ENCODE results near the gene RMI2.

Gene RMI2

DNA sequence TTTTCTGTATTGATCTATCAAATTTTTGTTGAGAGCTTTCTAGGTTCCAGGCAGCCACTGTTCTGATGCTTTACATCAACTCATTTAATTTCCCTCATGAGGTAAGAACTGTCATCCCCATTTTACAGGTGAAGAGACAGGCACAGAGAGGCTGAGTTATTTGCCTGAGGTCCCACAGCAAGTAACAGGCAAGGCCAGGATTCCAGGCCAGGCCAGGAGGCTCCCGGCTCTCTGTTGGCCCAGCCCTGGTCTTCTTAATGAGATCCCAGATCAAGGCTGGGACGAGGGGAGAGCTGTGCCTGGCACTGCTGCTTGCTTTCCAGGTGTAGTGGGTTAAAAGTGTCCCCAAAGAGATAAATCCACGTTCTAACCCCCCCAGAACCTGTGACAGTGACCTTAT is 22.4 kb upstream of the RMI2 start:
- TF ChIP-seq CSDC2 (CRISPR knock-in tag; IDR thresholded peaks at IDR 0.05) (no peak), ZNF70 (CRISPR knock-in tag; IDR thresholded peaks at IDR 0.05) (no peak), PPARA (CRISPR knock-in tag; IDR thresholded peaks at IDR 0.05; ENCODE audit: borderline replicate concordance) (no peak), ZNF8 (CRISPR knock-in tag; IDR thresholded peaks at IDR 0.05) (no peak), BACH2 (CRISPR knock-in tag; IDR thresholded peaks at IDR 0.05; ENCODE audit: borderline replicate concordance) (no peak)
- ATAC-seq: no peak

DNA sequence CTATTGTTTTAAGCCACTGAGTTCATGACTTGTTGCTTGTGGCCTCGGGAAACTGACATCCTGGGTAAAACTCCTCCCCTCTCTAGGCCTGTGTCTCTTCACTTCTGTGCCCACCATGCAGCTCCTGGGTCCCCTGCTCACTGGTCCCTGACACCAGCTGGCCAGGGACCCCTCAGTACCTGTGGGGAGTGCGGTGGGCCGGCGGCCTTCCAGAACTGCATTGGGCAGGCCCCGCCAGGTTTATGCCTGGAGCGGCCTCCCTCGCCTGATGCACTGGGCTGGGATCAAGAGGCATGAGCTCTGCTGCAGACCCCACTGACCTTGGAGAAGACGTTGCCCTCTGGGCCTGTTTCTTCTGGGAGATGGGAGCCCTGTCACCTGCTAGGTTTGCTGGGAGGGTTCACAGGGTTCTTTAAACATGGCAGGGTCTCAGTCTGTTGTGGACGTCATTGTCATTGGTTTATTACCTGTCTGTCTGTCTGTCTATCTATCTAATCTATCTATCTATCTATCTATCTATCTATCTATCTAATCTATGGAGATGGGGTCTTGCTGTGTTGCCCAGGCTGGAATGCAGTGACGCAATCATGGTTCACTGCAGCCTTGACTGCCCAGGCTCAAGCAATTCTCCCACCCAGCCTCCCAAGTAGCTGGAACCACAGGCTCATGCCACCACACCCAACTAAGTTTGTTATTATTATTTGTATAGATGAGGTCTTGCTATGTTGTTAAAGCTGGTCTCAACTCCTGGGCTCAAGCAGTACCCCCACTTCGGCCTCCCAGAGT is 21.5 kb upstream of the RMI2 start:
- ATAC-seq: no peak
- TF ChIP-seq, protein P1, sequence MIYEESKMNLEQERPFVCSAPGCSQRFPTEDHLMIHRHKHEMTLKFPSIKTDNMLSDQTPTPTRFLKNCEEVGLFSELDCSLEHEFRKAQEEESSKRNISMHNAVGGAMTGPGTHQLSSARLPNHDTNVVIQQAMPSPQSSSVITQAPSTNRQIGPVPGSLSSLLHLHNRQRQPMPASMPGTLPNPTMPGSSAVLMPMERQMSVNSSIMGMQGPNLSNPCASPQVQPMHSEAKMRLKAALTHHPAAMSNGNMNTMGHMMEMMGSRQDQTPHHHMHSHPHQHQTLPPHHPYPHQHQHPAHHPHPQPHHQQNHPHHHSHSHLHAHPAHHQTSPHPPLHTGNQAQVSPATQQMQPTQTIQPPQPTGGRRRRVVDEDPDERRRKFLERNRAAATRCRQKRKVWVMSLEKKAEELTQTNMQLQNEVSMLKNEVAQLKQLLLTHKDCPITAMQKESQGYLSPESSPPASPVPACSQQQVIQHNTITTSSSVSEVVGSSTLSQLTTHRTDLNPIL (CRISPR knock-in tag; IDR thresholded peaks at IDR 0.05; ENCODE audit: low read depth): no peak
- TF ChIP-seq TCF4 (CRISPR knock-in tag; IDR thresholded peaks at IDR 0.05; ENCODE audit: borderline replicate concordance) (no peak), RARB (CRISPR knock-in tag; IDR thresholded peaks at IDR 0.05) (no peak), SNAI2 (CRISPR knock-in tag; IDR thresholded peaks at IDR 0.05) (no peak), BACH2 (CRISPR knock-in tag; IDR thresholded peaks at IDR 0.05; ENCODE audit: borderline replicate concordance) (no peak), ZNF565 (CRISPR knock-in tag; conservative IDR thresholded peaks at IDR 0.05; ENCODE audit: low read depth) (no peak), ZFP3 (CRISPR knock-in tag; IDR thresholded peaks at IDR 0.05) (no peak), CSDC2 (CRISPR knock-in tag; IDR thresholded peaks at IDR 0.05) (no peak), ZNF70 (CRISPR knock-in tag; IDR thresholded peaks at IDR 0.05) (no peak)
- TF ChIP-seq, protein P2, sequence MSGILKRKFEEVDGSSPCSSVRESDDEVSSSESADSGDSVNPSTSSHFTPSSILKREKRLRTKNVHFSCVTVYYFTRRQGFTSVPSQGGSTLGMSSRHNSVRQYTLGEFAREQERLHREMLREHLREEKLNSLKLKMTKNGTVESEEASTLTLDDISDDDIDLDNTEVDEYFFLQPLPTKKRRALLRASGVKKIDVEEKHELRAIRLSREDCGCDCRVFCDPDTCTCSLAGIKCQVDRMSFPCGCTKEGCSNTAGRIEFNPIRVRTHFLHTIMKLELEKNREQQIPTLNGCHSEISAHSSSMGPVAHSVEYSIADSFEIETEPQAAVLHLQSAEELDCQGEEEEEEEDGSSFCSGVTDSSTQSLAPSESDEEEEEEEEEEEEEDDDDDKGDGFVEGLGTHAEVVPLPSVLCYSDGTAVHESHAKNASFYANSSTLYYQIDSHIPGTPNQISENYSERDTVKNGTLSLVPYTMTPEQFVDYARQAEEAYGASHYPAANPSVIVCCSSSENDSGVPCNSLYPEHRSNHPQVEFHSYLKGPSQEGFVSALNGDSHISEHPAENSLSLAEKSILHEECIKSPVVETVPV (CRISPR knock-in tag; IDR thresholded peaks at IDR 0.05): no peak
- TF ChIP-seq, protein P3, sequence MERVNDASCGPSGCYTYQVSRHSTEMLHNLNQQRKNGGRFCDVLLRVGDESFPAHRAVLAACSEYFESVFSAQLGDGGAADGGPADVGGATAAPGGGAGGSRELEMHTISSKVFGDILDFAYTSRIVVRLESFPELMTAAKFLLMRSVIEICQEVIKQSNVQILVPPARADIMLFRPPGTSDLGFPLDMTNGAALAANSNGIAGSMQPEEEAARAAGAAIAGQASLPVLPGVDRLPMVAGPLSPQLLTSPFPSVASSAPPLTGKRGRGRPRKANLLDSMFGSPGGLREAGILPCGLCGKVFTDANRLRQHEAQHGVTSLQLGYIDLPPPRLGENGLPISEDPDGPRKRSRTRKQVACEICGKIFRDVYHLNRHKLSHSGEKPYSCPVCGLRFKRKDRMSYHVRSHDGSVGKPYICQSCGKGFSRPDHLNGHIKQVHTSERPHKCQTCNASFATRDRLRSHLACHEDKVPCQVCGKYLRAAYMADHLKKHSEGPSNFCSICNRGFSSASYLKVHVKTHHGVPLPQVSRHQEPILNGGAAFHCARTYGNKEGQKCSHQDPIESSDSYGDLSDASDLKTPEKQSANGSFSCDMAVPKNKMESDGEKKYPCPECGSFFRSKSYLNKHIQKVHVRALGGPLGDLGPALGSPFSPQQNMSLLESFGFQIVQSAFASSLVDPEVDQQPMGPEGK (CRISPR knock-in tag; IDR thresholded peaks at IDR 0.05; ENCODE audit: borderline replicate concordance): no peak
- TF ChIP-seq, protein P4, sequence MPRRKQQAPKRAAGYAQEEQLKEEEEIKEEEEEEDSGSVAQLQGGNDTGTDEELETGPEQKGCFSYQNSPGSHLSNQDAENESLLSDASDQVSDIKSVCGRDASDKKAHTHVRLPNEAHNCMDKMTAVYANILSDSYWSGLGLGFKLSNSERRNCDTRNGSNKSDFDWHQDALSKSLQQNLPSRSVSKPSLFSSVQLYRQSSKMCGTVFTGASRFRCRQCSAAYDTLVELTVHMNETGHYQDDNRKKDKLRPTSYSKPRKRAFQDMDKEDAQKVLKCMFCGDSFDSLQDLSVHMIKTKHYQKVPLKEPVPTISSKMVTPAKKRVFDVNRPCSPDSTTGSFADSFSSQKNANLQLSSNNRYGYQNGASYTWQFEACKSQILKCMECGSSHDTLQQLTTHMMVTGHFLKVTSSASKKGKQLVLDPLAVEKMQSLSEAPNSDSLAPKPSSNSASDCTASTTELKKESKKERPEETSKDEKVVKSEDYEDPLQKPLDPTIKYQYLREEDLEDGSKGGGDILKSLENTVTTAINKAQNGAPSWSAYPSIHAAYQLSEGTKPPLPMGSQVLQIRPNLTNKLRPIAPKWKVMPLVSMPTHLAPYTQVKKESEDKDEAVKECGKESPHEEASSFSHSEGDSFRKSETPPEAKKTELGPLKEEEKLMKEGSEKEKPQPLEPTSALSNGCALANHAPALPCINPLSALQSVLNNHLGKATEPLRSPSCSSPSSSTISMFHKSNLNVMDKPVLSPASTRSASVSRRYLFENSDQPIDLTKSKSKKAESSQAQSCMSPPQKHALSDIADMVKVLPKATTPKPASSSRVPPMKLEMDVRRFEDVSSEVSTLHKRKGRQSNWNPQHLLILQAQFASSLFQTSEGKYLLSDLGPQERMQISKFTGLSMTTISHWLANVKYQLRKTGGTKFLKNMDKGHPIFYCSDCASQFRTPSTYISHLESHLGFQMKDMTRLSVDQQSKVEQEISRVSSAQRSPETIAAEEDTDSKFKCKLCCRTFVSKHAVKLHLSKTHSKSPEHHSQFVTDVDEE (CRISPR knock-in tag; IDR thresholded peaks at IDR 0.05): no peak

DNA sequence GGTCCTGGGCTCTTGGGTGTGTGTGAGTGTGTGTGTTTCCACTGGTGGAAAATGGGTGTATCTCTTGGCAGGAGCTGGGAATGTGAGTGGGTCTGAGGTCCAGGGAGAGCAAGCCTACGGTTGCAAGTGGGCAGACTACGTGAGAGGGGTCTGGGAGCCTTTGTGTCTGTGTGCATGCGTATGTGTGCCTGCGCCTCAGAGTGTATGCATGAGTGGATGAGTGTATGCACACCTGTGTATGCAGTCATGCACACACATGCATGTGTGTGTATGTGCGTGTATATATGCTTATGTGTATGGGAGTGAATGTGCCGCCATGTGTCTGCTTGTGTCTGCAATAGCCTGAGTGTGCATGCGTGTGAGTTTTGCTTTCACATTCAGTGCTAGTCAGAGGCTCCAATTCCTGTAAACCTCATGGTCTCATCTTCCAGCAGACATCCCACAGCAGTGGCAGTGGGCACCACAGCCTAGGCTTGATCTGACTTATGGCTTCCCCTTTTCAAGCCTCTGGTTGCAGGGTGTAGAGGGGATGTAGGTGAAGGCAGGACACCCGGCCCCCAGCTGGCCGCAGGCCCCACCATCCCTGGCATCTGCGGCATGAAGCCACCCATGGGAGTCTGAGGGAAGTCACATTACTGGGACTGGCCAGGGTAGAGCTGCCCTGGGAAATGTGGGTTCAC is 19.7 kb upstream of the RMI2 start:
- no peak for ATAC-seq
- TF ChIP-seq BACH2 (CRISPR knock-in tag; IDR thresholded peaks at IDR 0.05; ENCODE audit: borderline replicate concordance): no peak
- TF ChIP-seq, protein P4 (CRISPR knock-in tag; IDR thresholded peaks at IDR 0.05): no peak
- TF ChIP-seq, protein P1 (CRISPR knock-in tag; IDR thresholded peaks at IDR 0.05; ENCODE audit: low read depth): no peak
- TF ChIP-seq TCF4 (CRISPR knock-in tag; IDR thresholded peaks at IDR 0.05; ENCODE audit: borderline replicate concordance): no peak
- TF ChIP-seq GLIS3 (CRISPR knock-in tag; IDR thresholded peaks at IDR 0.05): no peak
- no peak for TF ChIP-seq ARNTL (CRISPR knock-in tag; IDR thresholded peaks at IDR 0.05; ENCODE audit: borderline replicate concordance, low read depth)
- no peak for TF ChIP-seq ZFP30 (CRISPR knock-in tag; IDR thresholded peaks at IDR 0.05)
- TF ChIP-seq, protein P5, sequence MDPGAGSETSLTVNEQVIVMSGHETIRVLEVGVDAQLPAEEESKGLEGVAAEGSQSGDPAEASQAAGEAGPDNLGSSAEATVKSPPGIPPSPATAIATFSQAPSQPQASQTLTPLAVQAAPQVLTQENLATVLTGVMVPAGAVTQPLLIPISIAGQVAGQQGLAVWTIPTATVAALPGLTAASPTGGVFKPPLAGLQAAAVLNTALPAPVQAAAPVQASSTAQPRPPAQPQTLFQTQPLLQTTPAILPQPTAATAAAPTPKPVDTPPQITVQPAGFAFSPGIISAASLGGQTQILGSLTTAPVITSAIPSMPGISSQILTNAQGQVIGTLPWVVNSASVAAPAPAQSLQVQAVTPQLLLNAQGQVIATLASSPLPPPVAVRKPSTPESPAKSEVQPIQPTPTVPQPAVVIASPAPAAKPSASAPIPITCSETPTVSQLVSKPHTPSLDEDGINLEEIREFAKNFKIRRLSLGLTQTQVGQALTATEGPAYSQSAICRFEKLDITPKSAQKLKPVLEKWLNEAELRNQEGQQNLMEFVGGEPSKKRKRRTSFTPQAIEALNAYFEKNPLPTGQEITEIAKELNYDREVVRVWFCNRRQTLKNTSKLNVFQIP (CRISPR knock-in tag; IDR thresholded peaks at IDR 0.05; ENCODE audit: borderline replicate concordance, low read depth): no peak
- TF ChIP-seq OSR1 (CRISPR knock-in tag; IDR thresholded peaks at IDR 0.05): no peak
- TF ChIP-seq ESRRG (CRISPR knock-in tag; IDR thresholded peaks at IDR 0.05): no peak
- no peak for TF ChIP-seq ZFP3 (CRISPR knock-in tag; IDR thresholded peaks at IDR 0.05)
- TF ChIP-seq CSDC2 (CRISPR knock-in tag; IDR thresholded peaks at IDR 0.05): no peak

Measured in SK-N-SH treated with all-trans-retinoic acid at 6 μM for 48 hours (cell line).